PC-9 (cell line): ENCODE measurements around the gene PPP1CC.

Source experiments
- EZH2 ChIP-seq: fragments of 200-600 bp; sonication (generic); IDR thresholded peaks from 2 replicates; pipeline ENCODE4 v1.8.0; 2017; ENCODE audit warnings: antibody characterized with exemption, low read depth
- TF ChIP-seq, protein P1 (sequence below): fragments of 200-600 bp; sonication (generic); conservative IDR thresholded peaks from 2 replicates; pipeline ENCODE4 v1.6.1; 2017; ENCODE audit warnings: mixed run types, antibody characterized with exemption, mild to moderate bottlenecking, moderate library complexity

DNA sequence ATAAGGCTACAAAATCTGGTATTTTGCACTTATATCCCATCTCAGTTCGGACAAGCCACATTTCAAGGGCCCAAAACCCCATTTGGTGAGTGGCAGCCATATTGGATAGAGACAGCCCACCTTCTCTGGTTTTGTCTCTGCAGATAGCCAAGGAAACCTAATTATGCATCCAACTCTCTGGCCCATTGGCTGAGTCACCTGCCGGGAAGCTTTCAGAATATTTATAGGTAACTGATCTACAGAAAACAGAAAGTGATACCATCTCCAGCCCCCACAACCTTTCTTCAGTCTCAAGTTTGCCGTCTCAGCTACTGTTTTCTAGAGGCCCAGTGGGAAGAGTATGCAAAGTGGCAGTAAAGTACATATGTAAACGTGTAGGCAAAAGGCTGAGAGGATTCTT lies 33.7 kb upstream of the PPP1CC start:
- TF ChIP-seq, protein P1, sequence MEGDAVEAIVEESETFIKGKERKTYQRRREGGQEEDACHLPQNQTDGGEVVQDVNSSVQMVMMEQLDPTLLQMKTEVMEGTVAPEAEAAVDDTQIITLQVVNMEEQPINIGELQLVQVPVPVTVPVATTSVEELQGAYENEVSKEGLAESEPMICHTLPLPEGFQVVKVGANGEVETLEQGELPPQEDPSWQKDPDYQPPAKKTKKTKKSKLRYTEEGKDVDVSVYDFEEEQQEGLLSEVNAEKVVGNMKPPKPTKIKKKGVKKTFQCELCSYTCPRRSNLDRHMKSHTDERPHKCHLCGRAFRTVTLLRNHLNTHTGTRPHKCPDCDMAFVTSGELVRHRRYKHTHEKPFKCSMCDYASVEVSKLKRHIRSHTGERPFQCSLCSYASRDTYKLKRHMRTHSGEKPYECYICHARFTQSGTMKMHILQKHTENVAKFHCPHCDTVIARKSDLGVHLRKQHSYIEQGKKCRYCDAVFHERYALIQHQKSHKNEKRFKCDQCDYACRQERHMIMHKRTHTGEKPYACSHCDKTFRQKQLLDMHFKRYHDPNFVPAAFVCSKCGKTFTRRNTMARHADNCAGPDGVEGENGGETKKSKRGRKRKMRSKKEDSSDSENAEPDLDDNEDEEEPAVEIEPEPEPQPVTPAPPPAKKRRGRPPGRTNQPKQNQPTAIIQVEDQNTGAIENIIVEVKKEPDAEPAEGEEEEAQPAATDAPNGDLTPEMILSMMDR = no peak
- TF ChIP-seq EZH2 = no peak
